H1 (cell line): ENCODE results near the gene CNBD2.

Experiments
- CTCF ChIP-seq, 3 experiments: IDR thresholded peaks; 1 replicate in 2 of 3; 2 replicates in 1 of 3; pipeline versions ENCODE4 v1.5.1 to v1.6.1; 2011; ENCODE audit warnings: low read length in 3 of 3, mild to moderate bottlenecking in 3 of 3, inconsistent platforms in 2 of 3, low read depth in 1 of 3, moderate library complexity in 1 of 3; ENCODE audit not compliant: insufficient read depth in 1 of 3; ENCODE audit errors: control extremely low read depth in 1 of 3
- KDM1A ChIP-seq: fragments of 200-600, 300-600 bp; sonication (generic); IDR thresholded peaks from 2 replicates; pipeline ENCODE4 v1.7.1; 2016; ENCODE audit warnings: mild to moderate bottlenecking, low read length, borderline replicate concordance
- KDM5A ChIP-seq: fragments of 200-600 bp; IDR thresholded peaks from 2 replicates; pipeline ENCODE4 v1.7.1; 2012; ENCODE audit warnings: mild to moderate bottlenecking, low read length, inconsistent platforms, mixed read lengths
- MAX ChIP-seq: IDR thresholded peaks from 2 replicates; pipeline ENCODE4 v1.6.1; 2012; ENCODE audit warnings: inconsistent platforms

DNA sequence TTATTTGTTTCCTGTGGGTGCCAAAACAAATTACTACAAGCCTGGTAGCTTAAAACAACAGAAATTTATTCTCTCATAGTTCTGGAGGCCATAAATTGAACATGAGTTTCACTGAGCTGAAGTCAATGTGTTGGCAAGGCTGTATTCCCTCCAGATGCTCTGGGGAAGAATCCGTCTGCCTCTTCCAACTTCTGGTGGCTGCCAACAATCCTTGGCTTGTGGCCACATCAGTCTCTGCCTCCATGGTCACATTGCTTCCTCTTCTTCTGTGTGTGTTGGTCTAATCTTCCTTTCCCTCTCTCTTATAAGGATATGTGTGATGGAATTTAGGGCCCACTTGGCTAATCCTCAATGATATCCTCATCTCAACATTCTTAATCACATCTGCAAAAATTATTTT, 93.4 kb downstream of the CNBD2 start:
- TF ChIP-seq MAX (no peak), CTCF (IDR thresholded peaks at IDR 0.05; ENCODE audit: control extremely low read depth in 1 of 3, insufficient read depth in 1 of 3, low read depth in 1 of 3, low read length in 3 of 3) (no peak), KDM1A (no peak), KDM5A (no peak)
